ENCODE data around the gene CCL22.

The CCL22 gene

GRCh38 chr16:57377080-57377841 lies 18.7 kb downstream of the CCL22 start:
- no peak for DNase-seq

GRCh38 chr16:57379579-57379978 lies 21.0 kb downstream of the CCL22 start:
- no peak for DNase-seq

GRCh38 chr16:57380671-57381462 lies 22.3 kb downstream of the CCL22 start:
- DNase-seq = no peak

- DNase-seq = no peak
Measured at GRCh38 chr16:57381791-57382534, 23.4 kb downstream of the CCL22 start.

- no peak for DNase-seq
Measured at GRCh38 chr16:57382535-57383275, 24.1 kb downstream of the CCL22 start.

GRCh38 chr16:57383276-57384247 lies 25.0 kb downstream of the CCL22 start:
- DNase-seq = no peak

- DNase-seq = no peak
Measured at GRCh38 chr16:57384248-57385070, 25.9 kb downstream of the CCL22 start.

GRCh38 chr16:57385083-57385482 lies 26.5 kb downstream of the CCL22 start:
- DNase-seq = no peak

- DNase-seq = no peak
Measured at GRCh38 chr16:57386381-57386951, 27.9 kb downstream of the CCL22 start.

- DNase-seq = no peak
Measured at GRCh38 chr16:57387598-57388354, 29.2 kb downstream of the CCL22 start.

GRCh38 chr16:57388359-57389086 lies 29.9 kb downstream of the CCL22 start:
- DNase-seq = no peak

GRCh38 chr16:57389087-57389468 lies 30.5 kb downstream of the CCL22 start:
- DNase-seq = no peak

- DNase-seq = no peak
Measured at GRCh38 chr16:57390636-57391295, 32.2 kb downstream of the CCL22 start.

GRCh38 chr16:57391300-57391699 lies 32.7 kb downstream of the CCL22 start:
- DNase-seq = no peak

- DNase-seq = no peak
Measured at GRCh38 chr16:57391708-57392107, 33.1 kb downstream of the CCL22 start.

GRCh38 chr16:57392694-57393093 lies 34.1 kb downstream of the CCL22 start:
- no peak for DNase-seq

- no peak for DNase-seq
Measured at GRCh38 chr16:57394444-57394843, 35.9 kb downstream of the CCL22 start.

- DNase-seq = no peak
Measured at GRCh38 chr16:57395026-57395425, 36.4 kb downstream of the CCL22 start.

All from central memory CD4-positive, alpha-beta T cell (primary cell).